ENCODE measurements around the gene TUT7. TPM values are rescaled to one million over a fixed set of nuclear protein-coding genes. Genes with fewer than 3 reads are reported as not detected.
"Not testable (repeated sequence)": the region's sequence is repeated elsewhere in the genome, so short reads cannot be mapped to it uniquely, and the experiment has no call there.

The TUT7 gene
- total RNA-seq, 4 donors from 2014 or later: 15.4 to 89.1 (median 38.6) TPM

GRCh38 chr9:86389628-86390027 is 35.4 kb upstream of the TUT7 start:
- Histone ChIP-seq H3K36me3 (no peaks in the 10 kb centered on the region), H3K27me3 (no peaks in the 10 kb centered on the region), H3K4me1 (no peaks in the 10 kb centered on the region), H3K27ac (no peak overlapping the region), H3K9me3 (no peaks in the 10 kb centered on the region), H3K4me3 (no peak overlapping the region)
- intact Hi-C loops (cut with DNase I; ENCODE audit: low total_unique reads) (no loop called here), in situ Hi-C loops (cut with MboI; ENCODE audit: low sequenced_read_pairs in 4 of 4) (no loop called here)
- no peak for DNase-seq
- ATAC-seq: no peak
- no peak for TF ChIP-seq CTCF (IDR thresholded peaks at IDR 0.05 in 4 of 5, conservative IDR thresholded peaks at IDR 0.05 in 1 of 5)

GRCh38 chr9:86387376-86387775 is 33.2 kb upstream of the TUT7 start:
- no peaks in the 10 kb centered on the region for H3K4me1 ChIP-seq
- TF ChIP-seq POLR2A (IDR thresholded peaks at IDR 0.05) (no peak), CTCF (IDR thresholded peaks at IDR 0.05 in 4 of 5, conservative IDR thresholded peaks at IDR 0.05 in 1 of 5) (no peak)
- H3K4me3 ChIP-seq: no peak overlapping the region
- H3K27me3 ChIP-seq: no peaks in the 10 kb centered on the region
- intact Hi-C loops (cut with DNase I; ENCODE audit: low total_unique reads) (no loop called here), in situ Hi-C loops (cut with MboI; ENCODE audit: low sequenced_read_pairs in 4 of 4) (no loop called here)
- ATAC-seq (no peak), DNase-seq (no peak)
- no peaks in the 10 kb centered on the region for H3K36me3 ChIP-seq
- no peak overlapping the region for H3K27ac ChIP-seq
- no peaks in the 10 kb centered on the region for H3K9me3 ChIP-seq

- H3K9me3 ChIP-seq; H3K4me3 ChIP-seq; intact Hi-C loops (cut with DNase I; ENCODE audit: low total_unique reads); DNase-seq; H3K36me3 ChIP-seq; H3K27me3 ChIP-seq; H3K27ac ChIP-seq; ATAC-seq; H3K4me1 ChIP-seq; in situ Hi-C loops (cut with MboI; ENCODE audit: low sequenced_read_pairs in 4 of 4): not testable (repeated sequence)
Observed at GRCh38 chr9:86383000-86383399, 28.8 kb upstream of the TUT7 start.

GRCh38 chr9:86376016-86376415 is 21.8 kb upstream of the TUT7 start:
- no peak for ATAC-seq
- Histone ChIP-seq H3K4me3 (no peak overlapping the region), H3K4me1 (no peaks in the 10 kb centered on the region), H3K9me3 (no peaks in the 10 kb centered on the region), H3K27me3 (no peaks in the 10 kb centered on the region), H3K27ac (no peak overlapping the region), H3K36me3 (no peaks in the 10 kb centered on the region)
- in situ Hi-C loops (cut with MboI; ENCODE audit: low sequenced_read_pairs in 4 of 4) (no loop called here), intact Hi-C loops (cut with DNase I; ENCODE audit: low total_unique reads) (no loop called here)
- TF ChIP-seq POLR2A (IDR thresholded peaks at IDR 0.05): no peak
- TF ChIP-seq CTCF (IDR thresholded peaks at IDR 0.05 in 4 of 5, conservative IDR thresholded peaks at IDR 0.05 in 1 of 5): no peak
- no peak for DNase-seq

- H3K4me3 ChIP-seq: no peak overlapping the region
- TF ChIP-seq CTCF (IDR thresholded peaks at IDR 0.05 in 4 of 5, conservative IDR thresholded peaks at IDR 0.05 in 1 of 5) (no peak), POLR2A (IDR thresholded peaks at IDR 0.05) (no peak)
- H3K27ac ChIP-seq: no peak overlapping the region
- peaks cover 0 to 12% (median 0%) of the 10 kb centered on the region in 3 donors for H3K9me3 ChIP-seq
- no peaks in the 10 kb centered on the region for H3K27me3 ChIP-seq
- DNase-seq (no peak), ATAC-seq (no peak)
- no peaks in the 10 kb centered on the region for H3K4me1 ChIP-seq
- intact Hi-C loops (cut with DNase I; ENCODE audit: low total_unique reads): no loop called here
- in situ Hi-C loops (cut with MboI; ENCODE audit: low sequenced_read_pairs in 4 of 4): no loop called here
- no peaks in the 10 kb centered on the region for H3K36me3 ChIP-seq
Observed at GRCh38 chr9:86369810-86370209, 15.6 kb upstream of the TUT7 start.
